ENCODE measurements around the gene ZNF418.
"Not testable (repeated sequence)": the region's sequence is repeated elsewhere in the genome, so short reads cannot be mapped to it uniquely, and the experiment has no call there.

ZNF418 gene

DNA sequence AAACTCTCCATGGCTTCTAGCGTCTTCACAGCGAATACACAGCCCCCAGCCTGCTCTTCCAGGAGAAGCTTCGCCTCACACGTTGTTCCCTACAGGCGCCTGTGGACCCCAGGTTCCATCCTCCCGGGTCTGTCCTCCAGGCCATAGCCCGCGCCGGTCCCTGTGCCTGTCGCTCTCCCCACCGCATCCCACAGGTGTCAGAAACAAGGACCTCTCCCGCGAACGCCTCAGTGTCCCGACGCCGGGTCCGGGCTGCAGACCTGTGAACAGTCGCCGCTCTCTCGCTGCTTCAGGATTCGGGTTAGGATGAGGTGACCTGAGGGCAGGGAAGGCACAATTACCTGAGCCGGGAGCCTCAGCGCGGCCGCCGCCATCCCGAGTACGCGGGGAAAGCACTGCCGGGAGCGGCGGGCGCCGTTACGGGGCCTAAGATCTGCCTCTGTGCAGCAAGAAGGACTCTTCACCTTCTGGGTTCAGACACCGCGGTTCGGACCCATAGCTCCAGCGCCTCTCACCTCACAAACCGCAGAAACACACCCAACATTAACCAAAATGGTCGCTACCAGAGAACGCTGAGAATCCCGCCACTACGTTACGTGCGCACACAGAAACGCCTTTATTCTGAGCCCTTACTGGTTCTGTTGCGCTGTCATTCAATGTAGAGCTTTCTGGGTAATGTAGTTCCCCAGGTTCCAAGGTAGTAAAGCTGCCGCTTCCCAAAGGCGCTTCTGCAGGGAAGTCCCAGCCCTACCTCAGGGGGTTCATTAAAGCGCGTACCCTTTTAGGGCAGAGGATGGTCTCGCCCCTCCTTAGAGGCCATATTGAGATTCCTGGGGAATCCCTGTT is at the start of gene ZNF418:
ZNF418 (minus strand) TSS at position 583 of the 846 bp plus-strand sequence. CDS start 1,580 bp downstream, outside the sequence.
- DNase-seq (ENCODE audit: low read depth) = peak; percentile 76

DNA sequence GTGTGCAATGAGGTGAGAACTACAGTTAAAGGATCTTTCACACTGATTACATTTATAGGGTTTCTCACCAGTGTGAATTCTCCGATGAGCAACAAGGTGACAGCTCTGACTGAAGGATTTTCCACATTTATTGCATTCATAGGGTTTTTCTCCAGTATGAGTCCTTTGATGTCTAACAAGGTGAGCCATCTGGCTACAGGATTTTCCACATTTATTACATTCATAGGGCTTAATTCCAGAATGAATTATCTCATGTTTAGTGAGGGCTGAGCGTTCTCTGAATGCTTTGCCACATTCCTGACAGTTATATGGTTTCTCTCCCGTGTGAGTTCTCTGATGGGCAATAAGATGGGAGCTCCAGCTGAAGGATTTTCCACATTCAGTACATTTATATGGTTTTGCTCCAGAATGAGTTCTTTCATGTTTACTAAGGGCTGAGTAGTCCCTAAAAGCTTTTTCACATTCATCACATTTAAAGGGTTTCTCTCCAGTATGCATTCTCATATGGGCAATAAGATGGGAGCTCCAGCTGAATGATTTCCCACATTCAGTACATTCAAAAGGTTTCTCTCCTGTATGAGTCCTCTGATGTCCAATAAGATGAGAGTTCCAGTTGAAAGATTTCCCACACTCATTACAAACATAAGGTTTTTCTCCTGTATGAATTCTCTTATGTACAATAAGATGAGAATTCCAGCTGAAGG is 43.5 kb upstream of the ZNF418 start:
- DNase-seq (ENCODE audit: low read depth) = no peak

DNA sequence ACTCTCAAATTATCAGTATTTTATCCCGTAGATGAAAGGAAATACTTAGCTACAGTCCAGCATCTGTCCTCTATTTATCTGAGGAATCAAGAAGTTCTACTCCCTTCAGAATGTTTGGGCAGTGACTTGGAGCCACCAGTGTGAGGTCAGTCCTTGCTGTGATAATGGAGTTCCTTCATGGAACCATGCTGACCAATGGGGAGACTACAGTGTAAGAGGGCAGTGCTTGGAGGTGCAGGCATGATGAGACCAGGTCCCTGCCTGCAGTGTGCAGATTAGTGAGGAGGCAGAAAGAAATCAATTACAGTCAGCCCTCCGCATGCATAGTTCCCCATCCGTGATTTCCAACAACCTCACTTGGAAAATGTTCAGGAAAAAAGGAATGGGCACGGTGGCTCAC is 39.2 kb upstream of the ZNF418 start, which contains the start of gene C19orf18:
C19orf18 (minus strand) TSS at position 101 of the 400 bp plus-strand sequence. CDS start 102 bp downstream, outside the sequence.
- no peak for DNase-seq (ENCODE audit: low read depth)

DNA sequence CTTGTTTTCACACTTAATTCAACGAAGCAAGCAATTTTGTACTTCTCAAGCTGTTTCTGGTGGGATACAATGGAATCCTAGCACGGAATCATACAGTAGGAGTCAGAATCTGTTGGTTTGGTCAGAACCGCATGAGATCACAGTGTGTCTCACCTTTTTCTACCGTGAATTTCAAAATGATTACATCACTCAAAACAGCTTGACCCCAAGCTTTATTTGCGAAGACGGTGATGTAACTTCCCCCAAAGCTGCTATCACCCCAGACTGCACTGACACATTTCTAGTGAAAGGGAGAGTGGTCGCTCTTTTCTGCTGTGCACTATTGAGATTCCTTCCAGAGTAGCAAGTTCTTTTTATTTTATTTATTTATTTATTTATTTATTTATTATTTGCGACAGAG is 29.6 kb upstream of the ZNF418 start:
- no peak for DNase-seq (ENCODE audit: low read depth)

DNA sequence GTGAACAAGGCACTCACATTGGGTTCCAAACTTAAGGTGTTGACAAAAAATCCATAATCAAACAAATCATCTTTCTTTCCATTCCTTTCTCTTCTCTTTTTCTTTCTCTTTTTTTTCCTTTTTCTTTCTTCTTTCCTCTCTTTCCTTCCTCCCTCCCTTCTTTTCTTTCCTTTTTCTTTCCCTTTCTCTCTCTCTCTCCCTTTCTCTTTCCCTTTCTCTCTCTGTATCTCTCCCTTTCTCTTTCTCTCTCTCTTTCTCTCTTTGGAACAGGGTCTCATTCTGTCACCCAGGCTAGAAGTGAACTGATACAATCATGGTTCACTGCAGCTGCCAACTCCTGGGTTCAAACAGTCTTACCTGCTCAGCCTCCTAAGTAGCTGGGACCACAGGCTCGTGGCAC is 26.6 kb upstream of the ZNF418 start:
- DNase-seq (ENCODE audit: low read depth) = no peak

DNA sequence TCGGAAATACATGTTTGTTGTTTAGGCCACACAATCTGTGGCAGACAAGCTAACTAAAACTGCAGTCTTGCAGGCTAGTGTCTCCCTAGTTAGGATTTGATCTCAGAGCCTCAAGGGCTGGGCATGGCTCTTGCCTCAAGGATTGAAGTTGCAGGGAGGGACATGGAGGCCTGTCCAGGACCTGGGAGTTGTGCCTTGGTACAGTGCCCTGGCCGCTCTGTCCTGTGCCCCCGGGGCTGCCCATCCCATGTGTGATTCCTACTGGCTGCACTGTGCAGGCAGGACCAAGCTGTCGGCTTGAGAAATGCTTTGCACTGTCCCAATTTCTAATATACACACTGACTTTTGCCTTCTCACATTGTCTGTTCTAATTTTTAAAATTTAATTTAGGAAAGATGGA is 19.8 kb upstream of the ZNF418 start:
- DNase-seq (ENCODE audit: low read depth) = no peak

DNA sequence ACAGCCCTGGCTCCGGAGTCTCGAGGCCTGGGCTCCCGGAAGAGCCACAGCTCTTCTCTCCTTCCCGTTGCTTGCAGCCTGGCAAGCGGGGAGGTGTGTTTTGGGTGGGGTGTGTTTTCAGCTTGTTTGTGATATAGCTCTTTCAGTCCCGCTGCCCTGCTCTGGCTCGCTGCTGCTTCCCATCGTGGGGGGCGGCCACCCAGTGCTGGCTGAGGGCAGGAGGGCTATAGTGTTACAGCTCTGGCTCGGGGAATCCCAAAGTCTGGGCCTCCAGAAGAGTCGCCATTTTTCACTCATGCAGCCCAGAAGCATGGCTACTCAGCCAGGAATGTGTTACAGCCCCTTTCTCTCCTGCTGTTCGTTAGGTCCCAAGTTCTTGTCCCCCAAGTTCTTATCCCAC is 14.5 kb upstream of the ZNF418 start:
- no peak for DNase-seq (ENCODE audit: low read depth)

DNA sequence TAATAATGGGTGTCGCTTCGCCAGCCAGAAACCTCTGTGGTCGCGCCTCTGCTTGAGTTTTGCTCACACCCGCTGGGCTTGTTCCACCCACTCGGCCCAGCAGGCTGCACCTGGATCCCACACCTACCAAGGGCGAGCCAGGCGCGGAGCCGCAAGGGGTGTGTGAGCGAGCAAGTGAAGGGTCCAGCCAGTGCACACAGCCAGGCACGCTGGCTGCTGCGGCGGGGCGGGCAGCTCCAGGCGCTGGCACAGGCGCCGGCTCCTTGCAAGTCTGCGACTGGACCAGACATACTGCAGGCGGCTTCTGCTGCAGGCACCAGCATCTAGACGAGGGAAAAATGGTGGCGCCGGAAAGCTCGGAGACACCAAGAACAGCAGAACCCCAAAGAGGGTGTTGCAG is 14.1 kb upstream of the ZNF418 start:
- no peak for DNase-seq (ENCODE audit: low read depth)

DNA sequence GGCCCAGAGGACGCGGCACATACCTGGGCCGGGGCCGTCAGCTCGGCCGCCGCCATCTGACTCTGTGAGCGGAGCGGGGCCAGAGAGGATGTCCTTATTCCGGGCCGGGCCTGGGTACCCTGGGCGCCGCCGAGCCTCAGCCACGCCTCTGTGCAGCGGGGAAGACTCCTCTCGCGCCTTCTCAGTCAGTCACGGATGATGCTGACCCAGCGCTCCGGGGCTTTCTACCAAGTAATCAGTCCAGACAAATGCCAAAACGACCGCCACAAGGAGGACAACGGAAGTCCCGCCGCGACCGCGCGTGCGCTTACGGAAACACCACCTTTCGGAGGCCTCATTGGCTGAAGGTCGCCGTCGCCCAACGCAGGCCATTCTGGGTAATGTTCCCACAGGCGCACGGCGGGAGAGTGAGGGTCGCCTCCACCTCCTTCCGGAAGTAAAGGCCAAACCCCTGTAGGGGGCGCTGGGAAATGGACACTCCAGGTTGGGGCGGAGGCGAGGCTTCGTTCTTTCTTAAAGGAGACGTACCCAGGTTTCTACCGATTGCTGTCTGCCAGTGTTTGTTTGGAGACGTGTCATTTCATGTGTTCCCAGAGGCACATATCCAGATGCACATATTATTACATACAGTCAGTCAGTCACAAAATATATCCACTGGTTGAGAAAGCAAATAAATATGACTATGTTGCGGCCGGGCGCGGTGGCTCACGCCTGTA is 12.4 kb upstream of the ZNF418 start, which contains the start of gene ZNF256:
ZNF256 (minus strand) TSS at position 288 of the 716 bp plus-strand sequence; CDS start at position 56, 232 bp downstream.
- peak; percentile 95 for DNase-seq (ENCODE audit: low read depth)

DNA sequence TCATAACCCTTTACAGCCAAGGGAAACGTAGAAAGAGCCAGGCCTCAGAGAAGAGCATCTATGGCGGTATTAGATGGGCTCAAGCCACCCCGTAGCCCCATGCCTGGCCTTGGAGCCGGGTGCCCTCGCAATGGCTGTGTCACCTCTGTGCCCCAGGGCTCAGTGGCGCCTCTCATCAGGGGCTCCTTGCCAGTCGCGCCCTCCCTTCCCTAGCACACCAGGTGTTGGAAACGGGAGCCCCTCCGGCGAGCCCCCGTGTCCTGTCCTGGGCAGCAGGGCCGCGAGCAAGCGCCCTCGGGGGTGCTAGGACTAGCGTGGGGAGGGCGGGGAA is 11.9 kb upstream of the ZNF418 start:
- no peak for DNase-seq (ENCODE audit: low read depth)

DNA sequence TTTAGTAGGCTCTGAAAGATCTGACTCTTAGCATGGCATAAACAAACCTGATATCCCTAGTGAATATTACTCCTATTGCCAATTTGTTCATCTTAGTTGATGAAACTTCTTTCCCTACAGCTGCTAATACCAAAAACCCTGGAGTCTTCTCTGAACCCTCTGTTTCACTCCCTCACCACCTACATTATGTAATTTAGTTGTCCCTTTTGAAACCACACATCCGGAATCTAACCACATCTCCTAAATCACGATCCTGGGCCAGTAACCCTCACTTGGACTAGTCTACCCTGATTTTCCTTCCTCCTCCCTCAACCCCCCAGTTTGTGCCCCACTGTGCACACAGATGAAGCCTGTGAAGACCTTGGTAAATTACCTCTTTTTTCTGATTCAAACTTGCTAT is 11.1 kb upstream of the ZNF418 start:
- no peak for DNase-seq (ENCODE audit: low read depth)

DNA sequence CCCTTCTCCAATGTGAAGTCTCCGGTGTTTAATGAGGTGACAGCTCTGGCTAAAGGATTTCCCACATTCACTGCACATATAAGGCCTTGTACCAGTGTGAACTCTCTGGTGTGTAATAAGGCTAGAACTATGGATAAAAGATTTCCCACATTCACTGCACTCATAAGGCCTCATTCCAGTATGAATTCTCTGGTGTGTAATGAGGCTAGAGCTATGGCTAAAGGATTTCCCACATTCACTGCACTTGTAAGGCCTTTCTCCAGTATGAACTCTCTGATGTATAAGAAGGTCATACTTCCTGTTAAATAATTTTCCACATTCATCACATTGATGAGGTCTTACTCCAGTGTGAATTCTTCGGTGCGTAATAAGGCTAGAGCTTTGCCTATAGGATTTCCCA is 6.4 kb upstream of the ZNF418 start:
- no peak for DNase-seq (ENCODE audit: low read depth)

DNA sequence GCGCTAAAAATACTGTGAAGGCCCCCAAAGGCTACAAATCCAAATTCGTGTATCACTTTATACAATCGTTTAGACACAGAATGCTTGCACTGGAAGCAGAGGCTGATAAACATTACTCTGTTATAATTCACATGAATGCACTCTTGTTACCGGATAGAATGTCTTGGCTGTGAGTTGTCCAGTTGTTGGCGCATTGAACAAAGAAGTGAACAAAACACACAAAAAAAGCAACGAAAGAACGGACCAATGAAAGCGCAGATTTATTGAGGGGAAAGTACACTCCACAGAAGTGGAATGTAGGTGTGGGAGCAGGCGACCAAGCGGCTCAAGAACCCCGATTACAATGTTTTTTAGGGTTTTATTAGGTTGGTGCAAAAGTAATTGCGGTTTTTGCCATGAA is 529 bp upstream of the ZNF418 start:
- no peak for DNase-seq (ENCODE audit: low read depth)

DNA sequence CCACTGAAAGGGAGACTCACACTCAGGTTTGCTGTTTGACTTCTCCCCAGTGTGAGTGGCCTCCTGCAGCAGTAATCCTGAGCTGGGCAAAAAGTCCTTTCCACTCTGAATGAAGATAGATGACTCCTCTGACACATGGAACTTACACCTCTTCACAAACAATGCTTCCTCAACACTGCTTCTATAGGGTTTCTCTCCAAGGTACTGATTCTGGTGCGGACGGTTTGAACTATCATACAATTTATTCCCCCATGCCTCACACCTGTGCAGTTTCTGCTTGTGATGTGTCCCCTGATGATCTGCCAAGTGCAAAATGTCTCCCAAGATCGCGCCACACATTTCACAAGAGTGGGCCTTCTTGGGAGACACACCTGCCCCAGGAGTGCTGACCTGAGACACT is 7.6 kb downstream of the ZNF418 start:
- no peak for DNase-seq (ENCODE audit: low read depth)

DNA sequence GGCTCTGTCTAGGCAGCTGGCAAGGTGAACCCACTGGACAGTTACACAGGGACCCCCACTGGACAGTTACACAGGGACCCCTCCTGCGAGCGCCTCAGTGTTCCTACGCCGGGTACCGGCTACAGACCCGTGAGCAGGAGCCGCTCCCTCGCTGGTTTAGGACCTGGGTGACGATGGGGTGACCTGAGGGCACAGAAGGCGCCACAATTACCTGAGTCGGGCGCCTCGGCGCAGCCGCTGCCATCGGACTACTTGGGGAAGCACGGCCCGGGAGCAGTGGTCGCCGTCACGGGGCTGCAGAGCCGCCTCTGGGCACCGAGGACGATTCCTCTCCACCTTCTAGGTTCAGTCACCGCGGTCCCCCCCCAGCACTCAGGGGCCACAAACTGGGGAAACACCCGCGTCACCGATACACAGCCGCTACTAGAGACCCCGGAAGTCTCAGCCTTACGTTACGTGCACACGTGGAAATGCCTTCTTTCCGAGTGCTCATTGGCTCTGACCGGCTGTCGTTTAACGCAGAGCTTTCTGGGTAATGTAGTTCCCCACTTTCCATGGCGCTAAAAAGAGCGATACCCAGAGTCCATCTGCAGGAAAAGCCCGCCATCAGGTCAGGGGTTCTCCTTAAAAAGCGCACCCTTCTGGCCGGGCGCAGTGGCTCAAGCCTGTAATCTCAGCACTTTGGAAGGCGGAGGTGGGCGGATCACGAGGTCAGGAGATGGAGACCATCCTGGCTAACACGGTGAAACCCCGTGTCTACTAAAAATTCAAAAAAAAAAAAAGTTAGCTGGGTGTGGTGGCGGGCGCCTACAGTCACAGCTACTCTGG is 18.8 kb downstream of the ZNF418 start, which contains the start of gene ZNF417:
ZNF417 (minus strand) TSS at position 425 of the 828 bp plus-strand sequence; CDS start at position 244, 181 bp downstream.
- DNase-seq (ENCODE audit: low read depth) = peak; percentile 92

DNA sequence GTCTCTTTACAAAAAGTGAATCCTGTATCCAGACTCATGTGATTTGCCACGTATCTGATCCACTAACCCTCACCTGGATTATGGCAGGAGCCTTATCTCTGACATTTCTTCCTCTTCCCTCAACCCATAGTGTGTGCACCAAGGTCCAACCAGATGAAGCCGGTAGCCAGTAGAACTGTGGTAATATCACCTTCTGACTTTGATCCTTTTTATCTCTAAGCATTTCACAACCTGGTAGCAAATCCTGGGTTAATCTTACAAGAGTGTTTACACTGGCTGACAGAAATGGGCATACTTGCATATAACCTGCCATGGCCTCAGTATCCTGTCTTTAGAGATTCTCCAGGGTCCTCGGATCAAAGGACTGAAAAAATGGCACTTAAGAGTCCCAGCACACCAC is 20.7 kb downstream of the ZNF418 start:
- no peak for DNase-seq (ENCODE audit: low read depth)

DNA sequence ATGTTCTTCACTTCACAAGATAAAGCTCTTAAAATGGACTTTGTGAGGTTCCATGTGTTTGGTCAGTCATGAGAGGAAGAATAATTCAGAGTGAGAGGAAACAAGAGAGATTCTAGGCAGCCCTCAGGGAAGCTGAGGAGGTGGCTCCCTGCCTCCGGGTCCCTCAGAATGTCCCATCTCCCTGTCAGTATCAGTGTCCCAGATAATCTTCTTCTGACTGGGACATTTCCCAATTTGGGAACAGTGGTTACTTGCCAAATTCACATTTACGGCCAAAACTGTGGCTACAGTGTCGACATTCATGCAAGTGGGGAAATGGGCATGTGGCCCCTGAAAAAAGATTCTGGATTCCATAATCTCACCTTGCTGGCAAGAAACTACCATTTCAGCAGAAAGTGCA is 27.8 kb downstream of the ZNF418 start:
- no peak for DNase-seq (ENCODE audit: low read depth)

DNA sequence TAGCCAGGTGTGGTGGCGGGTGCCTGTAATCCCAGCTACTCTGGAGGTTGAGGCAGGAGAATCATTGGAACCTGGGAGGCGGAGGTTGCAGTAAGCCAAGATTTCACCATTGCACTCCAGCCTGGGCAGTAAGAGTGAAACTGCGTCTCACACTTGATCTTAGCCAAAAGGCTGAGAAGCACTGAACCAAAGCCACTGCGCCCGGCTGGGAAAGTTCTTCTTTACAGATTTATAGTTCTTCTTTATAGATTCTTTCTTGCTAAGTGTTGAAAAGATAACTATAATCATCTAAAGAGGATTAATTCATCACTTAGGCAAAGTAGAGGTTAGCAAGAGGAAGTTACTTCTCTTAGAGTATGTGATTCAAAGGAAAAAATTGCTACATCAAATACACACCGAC is 29.9 kb downstream of the ZNF418 start:
- DNase-seq (ENCODE audit: low read depth) = no peak

DNA sequence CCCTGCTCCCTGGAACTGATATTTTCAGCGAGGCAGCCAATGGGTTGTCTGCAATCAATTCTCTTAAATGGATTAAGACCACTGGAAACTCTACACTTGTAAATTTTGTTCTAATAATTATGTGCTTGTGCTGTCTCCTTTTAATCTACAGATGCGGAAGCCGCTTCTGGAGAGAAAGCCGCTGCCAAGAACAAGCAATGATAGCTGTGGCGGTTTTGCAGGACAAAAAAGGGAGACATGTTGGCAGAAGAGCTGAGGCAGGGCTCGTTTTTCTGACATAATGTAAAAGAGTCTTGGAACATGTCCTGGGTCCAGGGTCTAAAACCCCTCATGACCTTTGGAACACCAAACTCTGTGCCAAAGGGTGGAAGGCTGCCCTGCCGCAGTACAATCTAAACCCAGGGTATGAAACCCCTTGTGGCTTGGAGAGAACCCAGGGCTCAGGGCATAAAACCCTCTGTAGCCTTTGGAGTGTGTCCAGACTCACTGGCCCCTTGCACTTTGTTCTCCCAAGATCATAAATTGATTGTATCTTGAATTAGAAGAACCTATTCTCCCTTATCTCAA is 31.5 kb downstream of the ZNF418 start:
- no peak for DNase-seq (ENCODE audit: low read depth)

DNA sequence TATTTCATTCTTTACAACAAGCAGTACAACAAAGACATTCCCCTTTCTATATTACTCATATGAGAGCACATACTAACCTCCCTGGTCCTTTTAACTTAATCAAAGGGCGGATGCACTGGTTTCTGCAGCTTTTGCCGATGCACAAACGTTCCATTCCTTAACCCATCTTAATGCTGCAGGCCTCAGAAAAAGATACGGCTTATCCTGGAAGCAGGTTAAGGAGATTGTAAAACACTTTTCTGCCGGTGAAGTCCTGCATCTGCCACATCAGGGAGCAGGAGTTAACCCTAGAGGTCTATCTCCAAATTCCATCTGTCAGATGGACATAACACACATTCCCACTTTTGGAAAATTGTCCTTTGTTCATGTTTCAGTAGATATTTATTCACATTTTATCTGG is 34.9 kb downstream of the ZNF418 start:
- DNase-seq (ENCODE audit: low read depth) = no peak

DNA sequence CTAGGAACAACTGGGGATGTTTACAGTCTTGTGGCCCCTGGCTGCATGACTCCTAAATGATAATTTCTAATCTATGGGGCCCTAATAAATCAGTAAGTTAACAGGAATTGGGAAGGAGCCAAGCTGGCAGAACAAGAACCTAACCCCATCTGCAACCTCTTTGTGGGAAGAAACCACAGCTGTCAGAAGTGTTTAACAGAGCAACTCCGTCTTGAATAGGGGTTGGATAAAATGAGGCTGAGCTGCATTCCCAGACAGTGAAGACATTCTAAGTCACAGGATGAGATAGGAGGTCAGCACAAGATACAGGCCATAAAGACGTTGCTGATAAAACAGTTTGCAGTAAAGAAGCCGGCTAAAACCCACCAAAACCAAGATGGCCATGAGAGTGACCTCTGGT is 44.5 kb downstream of the ZNF418 start:
- not testable (repeated sequence) for DNase-seq (ENCODE audit: low read depth)
